ENCODE measurements around the gene PBX3.

- no peak for TF ChIP-seq EZH2phosphoT487 (conservative IDR thresholded peaks at IDR 0.05; ENCODE audit: low read length)
- TF ChIP-seq, protein P1, sequence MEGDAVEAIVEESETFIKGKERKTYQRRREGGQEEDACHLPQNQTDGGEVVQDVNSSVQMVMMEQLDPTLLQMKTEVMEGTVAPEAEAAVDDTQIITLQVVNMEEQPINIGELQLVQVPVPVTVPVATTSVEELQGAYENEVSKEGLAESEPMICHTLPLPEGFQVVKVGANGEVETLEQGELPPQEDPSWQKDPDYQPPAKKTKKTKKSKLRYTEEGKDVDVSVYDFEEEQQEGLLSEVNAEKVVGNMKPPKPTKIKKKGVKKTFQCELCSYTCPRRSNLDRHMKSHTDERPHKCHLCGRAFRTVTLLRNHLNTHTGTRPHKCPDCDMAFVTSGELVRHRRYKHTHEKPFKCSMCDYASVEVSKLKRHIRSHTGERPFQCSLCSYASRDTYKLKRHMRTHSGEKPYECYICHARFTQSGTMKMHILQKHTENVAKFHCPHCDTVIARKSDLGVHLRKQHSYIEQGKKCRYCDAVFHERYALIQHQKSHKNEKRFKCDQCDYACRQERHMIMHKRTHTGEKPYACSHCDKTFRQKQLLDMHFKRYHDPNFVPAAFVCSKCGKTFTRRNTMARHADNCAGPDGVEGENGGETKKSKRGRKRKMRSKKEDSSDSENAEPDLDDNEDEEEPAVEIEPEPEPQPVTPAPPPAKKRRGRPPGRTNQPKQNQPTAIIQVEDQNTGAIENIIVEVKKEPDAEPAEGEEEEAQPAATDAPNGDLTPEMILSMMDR (IDR thresholded peaks at IDR 0.05; ENCODE audit: insufficient read depth, low read length, poor library complexity, severe bottlenecking): no peak
These were observed 232.2 kb downstream of the PBX3 start for GRCh38 chr9:125979383-125979782.
